ENCODE data around the gene SERTAD1. TPM values are rescaled to one million over a fixed set of nuclear protein-coding genes. Genes with fewer than 3 reads are reported as not detected.

SERTAD1 gene
- total and polyA plus RNA-seq, 12 donors = 6.3 to 35.8 (median 9.4) TPM

- H3K27ac ChIP-seq = no peak overlapping the region
- ATAC-seq = no peak
Observed at GRCh38 chr19:40400559-40400958, 25.2 kb downstream of the SERTAD1 start.

GRCh38 chr19:40398417-40399131 lies 27.2 kb downstream of the SERTAD1 start:
- Histone ChIP-seq H3K4me3 (no peak overlapping the region), H3K36me3 (peaks cover 0 to 3% (median 0%) of the 10 kb centered on the region in 9 donors), H3K9me3 (no peaks in the 10 kb centered on the region), H3K27me3 (no peaks in the 10 kb centered on the region), H3K27ac (no peak overlapping the region), H3K4me1 (peaks cover 0 to 11% (median 6%) of the 10 kb centered on the region in 9 donors)
- WGBS, 2 donors = 55 to 57% methylated on average over 49 of the region's 49 CpGs
- peak in 1 of 8 donors; percentile 25 for ATAC-seq
- TF ChIP-seq CTCF (IDR thresholded peaks at IDR 0.05) = no peak
- no peak for DNase-seq
- intact Hi-C loops (cut with DNase I) = loop anchor here in 3 of 10 donors (5.0 kb wide), 2 partner anchors 41 to 46 kb away; no protein-coding TSS in a partner anchor

More at GRCh38 chr19:40400559-40400958, 25.2 kb downstream of the SERTAD1 start:
- Histone ChIP-seq H3K4me1 (peaks cover 0 to 17% (median 9%) of the 10 kb centered on the region in 9 donors), H3K4me3 (no peak overlapping the region), H3K36me3 (peaks cover 0 to 3% (median 0%) of the 10 kb centered on the region in 9 donors), H3K27me3 (no peaks in the 10 kb centered on the region), H3K9me3 (no peaks in the 10 kb centered on the region)
- DNase-seq = no peak
- no peak for TF ChIP-seq CTCF (IDR thresholded peaks at IDR 0.05)
- intact Hi-C loops (cut with DNase I) = no loop called here
- WGBS, 2 donors = 56 to 66% methylated on average over 2 to 3 of the region's 3 CpGs

GRCh38 chr19:40397568-40397906 lies 28.3 kb downstream of the SERTAD1 start:
- Histone ChIP-seq H3K27me3 (no peaks in the 10 kb centered on the region), H3K4me3 (no peak overlapping the region), H3K36me3 (peaks cover 0 to 3% (median 0%) of the 10 kb centered on the region in 9 donors), H3K27ac (no peak overlapping the region), H3K4me1 (peaks cover 0 to 6% (median 0%) of the 10 kb centered on the region in 9 donors), H3K9me3 (no peaks in the 10 kb centered on the region)
- no peak for ATAC-seq
- 92 to 96% methylated on average over 22 of the region's 22 CpGs for WGBS, 2 donors
- no peak for TF ChIP-seq CTCF (IDR thresholded peaks at IDR 0.05)
- no peak for DNase-seq
- intact Hi-C loops (cut with DNase I) = loop anchor here in 3 of 10 donors (5.0 kb wide), 2 partner anchors 40 to 45 kb away; no protein-coding TSS in a partner anchor

- Histone ChIP-seq H3K27ac (no peak overlapping the region), H3K36me3 (peaks cover 0 to 3% (median 0%) of the 10 kb centered on the region in 9 donors), H3K4me1 (peaks cover 0 to 6% (median 0%) of the 10 kb centered on the region in 9 donors), H3K9me3 (no peaks in the 10 kb centered on the region), H3K4me3 (no peak overlapping the region), H3K27me3 (no peaks in the 10 kb centered on the region)
- no peak for DNase-seq
- no peak for ATAC-seq
- intact Hi-C loops (cut with DNase I) = loop anchor here in 3 of 10 donors (5.0 kb wide), 2 partner anchors 40 to 45 kb away; no protein-coding TSS in a partner anchor
- 92 to 95% methylated on average over 20 of the region's 20 CpGs for WGBS, 2 donors
- TF ChIP-seq CTCF (IDR thresholded peaks at IDR 0.05) = no peak
Observed at GRCh38 chr19:40396886-40397567, 28.8 kb downstream of the SERTAD1 start.
